Gastrocnemius medialis (tissue), 4 donors: ENCODE results near the gene CLDN4. TPM values are rescaled to one million over a fixed set of nuclear protein-coding genes. Genes with fewer than 3 reads are reported as not detected.
A peak's percentile ranks its signal among the peaks of the same experiment; 100 is the strongest.

ENCODE experiments used
- ATAC-seq, 2 donors: fragments of 150-250 bp; one replicate each; pipeline ENCODE4 v1.9.1; 2016
- DNase-seq, 2 donors: peaks; one replicate each; pipeline ENCODE4 v3.0.0-alpha.2; 2019
- H3K27ac ChIP-seq, 4 donors: fragments of 200-600 bp; sonication (generic); 1 replicate in 1 of 4; 2 replicates in 3 of 4; pipeline ENCODE4 v1.5.1; 2016 to 2018; ENCODE audit warnings: mild to moderate bottlenecking in 2 of 4, moderate library complexity in 1 of 4
- H3K27me3 ChIP-seq, 3 donors: fragments of 200-600 bp; sonication (generic) in 2 of 3; 1 replicate in 1 of 3; 2 replicates in 2 of 3; pipeline versions ENCODE4 v1.5.1 to v1.6.0; 2016 to 2019; ENCODE audit warnings: mild to moderate bottlenecking in 1 of 3, moderate library complexity in 1 of 3
- H3K36me3 ChIP-seq, 2 donors: fragments of 200-600 bp; sonication (generic) in 1 of 2; one replicate each; pipeline ENCODE4 v1.5.1; 2017 to 2018
- H3K4me1 ChIP-seq, 2 donors: fragments of 200-600 bp; sonication (generic) in 1 of 2; one replicate each; pipeline ENCODE4 v1.5.1; 2016 to 2017; ENCODE audit warnings: mild to moderate bottlenecking in 2 of 2
- H3K4me3 ChIP-seq, 4 donors: fragments of 200-600 bp; sonication (generic) in 3 of 4; 1 replicate in 1 of 4; 2 replicates in 3 of 4; pipeline ENCODE4 v1.5.1; 2016 to 2019; ENCODE audit warnings: mild to moderate bottlenecking in 2 of 4
- H3K9me3 ChIP-seq, 3 donors: fragments of 200-600 bp; sonication (generic) in 2 of 3; 1 replicate in 1 of 3; 2 replicates in 2 of 3; pipeline ENCODE4 v1.5.1; 2016 to 2019
- POLR2A ChIP-seq, 2 donors: fragments of 450-650 bp; IDR thresholded peaks; one replicate each; pipeline ENCODE4 v1.6.1; 2017; ENCODE audit warnings: antibody characterized with exemption in 2 of 2, mild to moderate bottlenecking in 2 of 2, moderate library complexity in 2 of 2
- in situ Hi-C, 4 donors: fragments of 200-750 bp; cut with MboI; loops; one replicate each; pipeline versions ENCODE4 v1.15.0 to v1.8.0; 2017; ENCODE audit warnings: low sequenced_read_pairs in 4 of 4
- intact Hi-C: fragments of 100-400 bp; cut with DNase I; formaldehyde crosslinking; loops from one replicate; pipeline ENCODE4 v1.15.1; 2023; ENCODE audit warnings: low total_unique reads
- total RNA-seq, 4 donors: library from RNA; depleted of rRNA; stranded (reverse); fragments of >200 nt; gene quantifications; one replicate each; pipeline versions ENCODE4 v1.1.0 to v1.2.3, GENCODE V29; 2016
- TF ChIP-seq, protein P1 (sequence below), 5 experiments: fragments of 450-650 bp in 3 of 5; fragments of 200-600 bp in 2 of 5; sonication (generic) in 2 of 5; IDR thresholded peaks in 4 of 5; conservative IDR thresholded peaks in 1 of 5; 1 replicate in 4 of 5; 2 replicates in 1 of 5; pipeline ENCODE4 v1.5.1; 2016 to 2019; ENCODE audit warnings: antibody characterized with exemption in 5 of 5, mild to moderate bottlenecking in 3 of 5, moderate library complexity in 3 of 5

The CLDN4 gene
- total RNA-seq, 4 donors from 2014 or later, result 0.16 to 3.7 (median 0.42) TPM

- TF ChIP-seq POLR2A (IDR thresholded peaks at IDR 0.05), result no peak
- TF ChIP-seq, protein P1, sequence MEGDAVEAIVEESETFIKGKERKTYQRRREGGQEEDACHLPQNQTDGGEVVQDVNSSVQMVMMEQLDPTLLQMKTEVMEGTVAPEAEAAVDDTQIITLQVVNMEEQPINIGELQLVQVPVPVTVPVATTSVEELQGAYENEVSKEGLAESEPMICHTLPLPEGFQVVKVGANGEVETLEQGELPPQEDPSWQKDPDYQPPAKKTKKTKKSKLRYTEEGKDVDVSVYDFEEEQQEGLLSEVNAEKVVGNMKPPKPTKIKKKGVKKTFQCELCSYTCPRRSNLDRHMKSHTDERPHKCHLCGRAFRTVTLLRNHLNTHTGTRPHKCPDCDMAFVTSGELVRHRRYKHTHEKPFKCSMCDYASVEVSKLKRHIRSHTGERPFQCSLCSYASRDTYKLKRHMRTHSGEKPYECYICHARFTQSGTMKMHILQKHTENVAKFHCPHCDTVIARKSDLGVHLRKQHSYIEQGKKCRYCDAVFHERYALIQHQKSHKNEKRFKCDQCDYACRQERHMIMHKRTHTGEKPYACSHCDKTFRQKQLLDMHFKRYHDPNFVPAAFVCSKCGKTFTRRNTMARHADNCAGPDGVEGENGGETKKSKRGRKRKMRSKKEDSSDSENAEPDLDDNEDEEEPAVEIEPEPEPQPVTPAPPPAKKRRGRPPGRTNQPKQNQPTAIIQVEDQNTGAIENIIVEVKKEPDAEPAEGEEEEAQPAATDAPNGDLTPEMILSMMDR (IDR thresholded peaks at IDR 0.05 in 4 of 5, conservative IDR thresholded peaks at IDR 0.05 in 1 of 5), result no peak
- DNase-seq (no peak), ATAC-seq (no peak)
These were observed 19.8 kb upstream of the CLDN4 start for GRCh38 chr7:73810998-73811360.

GRCh38 chr7:73811760-73812168, 19.0 kb upstream of the CLDN4 start:
- Histone ChIP-seq H3K27me3 (peaks cover 0 to 11% (median 0%) of the 10 kb centered on the region in 3 donors), H3K9me3 (no peaks in the 10 kb centered on the region), H3K4me1 (no peaks in the 10 kb centered on the region), H3K27ac (no peak overlapping the region), H3K4me3 (no peak overlapping the region), H3K36me3 (no peaks in the 10 kb centered on the region)
- in situ Hi-C loops, result loop anchor here in 2 of 4 donors (5.0 kb wide), 2 partner anchors 41 to 46 kb away; no protein-coding TSS in a partner anchor
- DNase-seq, result peak; percentile 31 to 41
- ATAC-seq, result peak; percentile 42 to 58
- no peak for TF ChIP-seq POLR2A (IDR thresholded peaks at IDR 0.05)
- TF ChIP-seq, protein P1 (IDR thresholded peaks at IDR 0.05 in 4 of 5, conservative IDR thresholded peaks at IDR 0.05 in 1 of 5), result peak; percentile 47 to 81 (median 63)
- intact Hi-C loops, result loop anchor here (1.0 kb wide), 1 partner anchor 44 kb away; no protein-coding TSS in a partner anchor

More at GRCh38 chr7:73810998-73811360, 19.8 kb upstream of the CLDN4 start:
- no peaks in the 10 kb centered on the region for H3K9me3 ChIP-seq
- H3K4me3 ChIP-seq, result no peak overlapping the region
- no peaks in the 10 kb centered on the region for H3K4me1 ChIP-seq
- in situ Hi-C loops, result loop anchor here in 2 of 4 donors (5.0 kb wide), 2 partner anchors 41 to 46 kb away; no protein-coding TSS in a partner anchor
- no peaks in the 10 kb centered on the region for H3K36me3 ChIP-seq
- no peak overlapping the region for H3K27ac ChIP-seq
- H3K27me3 ChIP-seq, result peaks cover 0 to 11% (median 0%) of the 10 kb centered on the region in 3 donors
- intact Hi-C loops, result loop anchor here (1.0 kb wide), 1 partner anchor 44 kb away; no protein-coding TSS in a partner anchor

DNA sequence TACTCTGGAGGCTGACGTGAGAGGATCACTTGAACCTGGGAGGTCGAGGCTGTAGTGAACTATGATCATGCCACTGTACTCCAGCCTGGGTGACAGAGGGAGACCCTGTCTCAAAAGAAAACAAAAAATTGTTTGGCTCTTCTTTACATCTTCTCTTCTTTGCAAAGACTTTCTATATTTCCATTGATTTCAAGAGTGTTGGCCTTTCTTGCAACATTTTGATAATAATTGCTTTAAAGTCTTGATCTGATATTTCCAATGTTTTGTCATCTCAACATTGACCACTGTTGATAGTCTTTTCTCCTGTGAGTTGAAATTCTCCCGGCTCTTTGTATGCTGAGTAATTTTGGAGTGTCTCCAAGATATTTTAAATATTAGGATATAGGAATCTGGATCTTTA, 17.8 kb upstream of the CLDN4 start:
- in situ Hi-C loops (loop anchor here in 2 of 4 donors (5.0 kb wide), 2 partner anchors 39 to 44 kb away; no protein-coding TSS in a partner anchor), intact Hi-C loops (no loop called here)
- Histone ChIP-seq H3K4me3 (no peak overlapping the region), H3K27ac (no peak overlapping the region), H3K9me3 (no peaks in the 10 kb centered on the region), H3K4me1 (no peaks in the 10 kb centered on the region), H3K27me3 (peaks cover 0 to 11% (median 0%) of the 10 kb centered on the region in 3 donors), H3K36me3 (no peaks in the 10 kb centered on the region)
- TF ChIP-seq, protein P1 (IDR thresholded peaks at IDR 0.05 in 4 of 5, conservative IDR thresholded peaks at IDR 0.05 in 1 of 5), result no peak
- no peak for TF ChIP-seq POLR2A (IDR thresholded peaks at IDR 0.05)
- DNase-seq, result no peak
- no peak for ATAC-seq

- Histone ChIP-seq H3K9me3 (no peaks in the 10 kb centered on the region), H3K4me1 (no peaks in the 10 kb centered on the region), H3K4me3 (no peak overlapping the region), H3K27ac (no peak overlapping the region), H3K36me3 (no peaks in the 10 kb centered on the region), H3K27me3 (peaks cover 0 to 9% (median 0%) of the 10 kb centered on the region in 3 donors)
- ATAC-seq, result no peak
- in situ Hi-C loops (loop anchor here in 1 of 4 donors (5.0 kb wide), 1 partner anchor 42 kb away; no protein-coding TSS in a partner anchor), intact Hi-C loops (no loop called here)
- DNase-seq, result no peak
- no peak for TF ChIP-seq POLR2A (IDR thresholded peaks at IDR 0.05)
- TF ChIP-seq, protein P1 (IDR thresholded peaks at IDR 0.05 in 4 of 5, conservative IDR thresholded peaks at IDR 0.05 in 1 of 5), result no peak
These were observed 15.4 kb upstream of the CLDN4 start for GRCh38 chr7:73815436-73815835.
